ENCODE measurements around the gene TNFRSF14.

GRCh38 chr1:2528016-2528415 is 28.2 kb upstream of the TNFRSF14 start:
- TF ChIP-seq POLR2A (IDR thresholded peaks at IDR 0.05; ENCODE audit: low read depth, low read length) (no peak), POLR2AphosphoS5 (IDR thresholded peaks at IDR 0.05; ENCODE audit: low read depth, low read length) (no peak)
